Measurements from ENCODE around the gene ASH1L. TPM values are rescaled to one million over a fixed set of nuclear protein-coding genes. Genes with fewer than 3 reads are reported as not detected.

Gene ASH1L
- total and polyA plus RNA-seq, 9 of the 15 experiments (the other 6 are each of a cell fraction or from before 2014, with no cell fraction given) = 2.0 to 23.3 (median 14.6) TPM

DNA sequence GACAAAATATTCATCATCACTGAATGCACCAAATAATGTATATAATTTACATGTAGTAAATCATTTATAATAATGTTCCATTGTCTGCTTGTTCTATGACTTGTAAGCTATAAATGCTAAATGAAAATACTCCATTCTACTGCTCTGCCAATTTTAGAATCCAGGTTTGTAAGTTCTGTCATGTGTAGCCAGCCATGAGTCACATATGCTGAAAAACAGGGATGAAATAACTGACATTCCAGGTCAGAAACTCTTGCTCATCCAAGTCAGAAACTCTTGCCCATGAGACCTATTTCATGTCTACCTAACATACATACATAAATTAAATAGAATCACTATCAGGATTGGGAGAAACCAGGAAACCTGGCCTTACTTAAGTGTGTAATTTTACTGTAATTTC lies 95.6 kb downstream of the ASH1L start:
- H3K27ac ChIP-seq (ENCODE audit: extremely low read depth, low read depth, low read length) = no peak overlapping the region
- no peak overlapping the region for H3K4me3 ChIP-seq
- no peaks in the 10 kb centered on the region for H3K4me1 ChIP-seq (replicated peaks in 1 of 2; ENCODE audit: control insufficient read depth in 2 of 2, insufficient read depth in 2 of 2, low read length in 2 of 2)
- intact Hi-C loops (cut with micrococcal nuclease) (no loop called here), in situ Hi-C loops (cut with MboI) (no loop called here)
- no peak for ATAC-seq
- no peak overlapping the region for H3K4me2 ChIP-seq (ENCODE audit: insufficient read depth, low read length)
- BruUV-seq (replicated peaks) = no TSS peak
- H4K20me1 ChIP-seq (replicated peaks; ENCODE audit: control insufficient read depth, insufficient read depth, low read length) = no peaks in the 10 kb centered on the region
- peaks cover 44% of the 10 kb centered on the region for H3K79me2 ChIP-seq (ENCODE audit: control insufficient read depth, insufficient read depth, low read length)
- no peak overlapping the region for H3K9ac ChIP-seq (ENCODE audit: insufficient read depth in 1 of 2, low read depth in 2 of 2, low read length in 2 of 2)
- no peak for FAIRE-seq
- ChIA-PET CTCF (ENCODE audit: low intra/inter-chr PET ratio) (no interaction called here), POLR2A (interaction anchor here (0.6 to 1.3 kb wide), 3 partner anchors 11 to 240 kb away, joined by 3 to 4 read pairs (median 4); no protein-coding TSS in a partner anchor)
- TF ChIP-seq FOS (IDR thresholded peaks at IDR 0.05; ENCODE audit: extremely low read depth, insufficient read length) (no peak), TAF15 (IDR thresholded peaks at IDR 0.05; ENCODE audit: low read depth, low read length) (no peak), SMC3 (conservative IDR thresholded peaks at IDR 0.05; ENCODE audit: insufficient read depth, low read depth, low read length) (no peak), KHSRP (IDR thresholded peaks at IDR 0.05) (no peak), ZNF507 (tag; conservative IDR thresholded peaks at IDR 0.05) (no peak), TAF9B (IDR thresholded peaks at IDR 0.05; ENCODE audit: partially characterized antibody) (no peak), RBM17 (IDR thresholded peaks at IDR 0.05; ENCODE audit: borderline replicate concordance, low read depth, low read length) (no peak), REST (IDR thresholded peaks at IDR 0.05; ENCODE audit: borderline replicate concordance) (no peak), REST (CRISPR knock-in tag; IDR thresholded peaks at IDR 0.05; ENCODE audit: low read depth) (no peak)
- H3K36me3 ChIP-seq (ENCODE audit: control insufficient read depth, insufficient read depth, low read length) = peaks cover 27% of the 10 kb centered on the region
- no peaks in the 10 kb centered on the region for H3K9me3 ChIP-seq (replicated peaks; ENCODE audit: control insufficient read depth, insufficient read depth, low read depth, low read length)
- no peak overlapping the region for H2AFZ ChIP-seq (ENCODE audit: low read depth, low read length)
- no peaks in the 10 kb centered on the region for H3K27me3 ChIP-seq (ENCODE audit: control insufficient read depth in 2 of 2, insufficient read depth in 2 of 2, low read length in 2 of 2)
- no peaks in the 10 kb centered on the region for H3K9me1 ChIP-seq (ENCODE audit: control insufficient read depth, insufficient read depth, low read length)
- DNase-seq (ENCODE audit: extremely low read depth in 1 of 4, low spot score in 3 of 4) = no peak
